Panc1 (cell line): ENCODE measurements around the gene FOXD1.
A peak's percentile ranks its signal among the peaks of the same experiment; 100 is the strongest.

ENCODE experiments used
- POLR2AphosphoS5 ChIP-seq: IDR thresholded peaks from 2 replicates; pipeline ENCODE4 v1.6.1; 2012; ENCODE audit warnings: mild to moderate bottlenecking, low read depth, low read length, moderate library complexity
- SIN3A ChIP-seq: IDR thresholded peaks from 2 replicates; pipeline ENCODE4 v1.6.1; 2012; ENCODE audit warnings: low read depth, mild to moderate bottlenecking, low read length, moderate library complexity, borderline replicate concordance; ENCODE audit not compliant: insufficient read depth
- TCF7L2 ChIP-seq: IDR thresholded peaks from 2 replicates; pipeline ENCODE4 v1.6.1; 2011; ENCODE audit warnings: mild to moderate bottlenecking, low read depth, low read length, inconsistent platforms
- TF ChIP-seq, protein P1 (sequence below): fragments of 450-650 bp; IDR thresholded peaks from 2 replicates; pipeline ENCODE4 v1.5.1; 2017; ENCODE audit warnings: mild to moderate bottlenecking
- TF ChIP-seq, protein P2 (sequence below), 2 experiments: IDR thresholded peaks; 2 replicates each; pipeline ENCODE4 v1.6.1; 2011 to 2012; ENCODE audit warnings: low read depth in 2 of 2, control low read depth in 1 of 2, low read length in 1 of 2, mild to moderate bottlenecking in 1 of 2, moderate library complexity in 1 of 2; ENCODE audit not compliant: insufficient read depth in 1 of 2

DNA sequence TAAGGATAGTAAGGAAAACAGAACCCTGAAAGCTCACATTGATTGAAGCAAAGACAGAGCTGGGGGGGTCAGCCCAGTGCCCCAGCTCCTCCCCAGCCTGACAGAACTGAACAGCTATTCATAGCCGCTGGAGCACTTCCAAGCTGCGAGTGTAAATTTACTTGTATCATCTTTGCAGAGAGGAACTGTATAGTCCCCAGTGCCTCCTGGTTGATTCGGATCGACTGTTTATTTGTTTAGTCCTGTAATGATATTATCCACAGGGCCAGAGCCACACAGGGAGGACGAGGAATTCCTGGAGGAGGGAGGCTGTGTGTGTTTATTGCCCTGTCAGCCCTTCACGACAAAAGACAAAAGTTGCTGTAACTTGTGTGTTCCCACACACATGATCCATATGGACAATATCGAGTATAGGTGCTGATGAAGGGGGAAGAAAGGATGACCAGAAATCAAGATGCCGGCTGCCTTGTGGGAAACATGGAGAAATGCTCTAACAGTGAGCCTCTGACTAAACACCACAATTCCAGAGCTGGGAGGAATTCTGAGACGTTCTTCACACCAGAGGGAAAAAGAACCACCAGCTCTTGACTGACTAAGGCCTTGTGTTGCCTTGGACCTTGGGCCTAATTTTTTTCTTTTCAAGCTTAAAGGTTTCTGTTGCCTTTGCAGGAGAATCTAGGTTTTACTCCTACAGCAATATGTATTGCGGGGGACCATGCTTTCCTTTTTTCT lies 31.1 kb downstream of the FOXD1 start:
- TF ChIP-seq, protein P1, sequence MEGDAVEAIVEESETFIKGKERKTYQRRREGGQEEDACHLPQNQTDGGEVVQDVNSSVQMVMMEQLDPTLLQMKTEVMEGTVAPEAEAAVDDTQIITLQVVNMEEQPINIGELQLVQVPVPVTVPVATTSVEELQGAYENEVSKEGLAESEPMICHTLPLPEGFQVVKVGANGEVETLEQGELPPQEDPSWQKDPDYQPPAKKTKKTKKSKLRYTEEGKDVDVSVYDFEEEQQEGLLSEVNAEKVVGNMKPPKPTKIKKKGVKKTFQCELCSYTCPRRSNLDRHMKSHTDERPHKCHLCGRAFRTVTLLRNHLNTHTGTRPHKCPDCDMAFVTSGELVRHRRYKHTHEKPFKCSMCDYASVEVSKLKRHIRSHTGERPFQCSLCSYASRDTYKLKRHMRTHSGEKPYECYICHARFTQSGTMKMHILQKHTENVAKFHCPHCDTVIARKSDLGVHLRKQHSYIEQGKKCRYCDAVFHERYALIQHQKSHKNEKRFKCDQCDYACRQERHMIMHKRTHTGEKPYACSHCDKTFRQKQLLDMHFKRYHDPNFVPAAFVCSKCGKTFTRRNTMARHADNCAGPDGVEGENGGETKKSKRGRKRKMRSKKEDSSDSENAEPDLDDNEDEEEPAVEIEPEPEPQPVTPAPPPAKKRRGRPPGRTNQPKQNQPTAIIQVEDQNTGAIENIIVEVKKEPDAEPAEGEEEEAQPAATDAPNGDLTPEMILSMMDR, result no peak
- peak; percentile 33; the same call in 1 of the 2 replicates for TF ChIP-seq TCF7L2
- TF ChIP-seq POLR2AphosphoS5, result 0 out of 2 replicates have a peak, but pooled peaks have one; percentile 19
- TF ChIP-seq SIN3A, result no peak
- TF ChIP-seq, protein P2, sequence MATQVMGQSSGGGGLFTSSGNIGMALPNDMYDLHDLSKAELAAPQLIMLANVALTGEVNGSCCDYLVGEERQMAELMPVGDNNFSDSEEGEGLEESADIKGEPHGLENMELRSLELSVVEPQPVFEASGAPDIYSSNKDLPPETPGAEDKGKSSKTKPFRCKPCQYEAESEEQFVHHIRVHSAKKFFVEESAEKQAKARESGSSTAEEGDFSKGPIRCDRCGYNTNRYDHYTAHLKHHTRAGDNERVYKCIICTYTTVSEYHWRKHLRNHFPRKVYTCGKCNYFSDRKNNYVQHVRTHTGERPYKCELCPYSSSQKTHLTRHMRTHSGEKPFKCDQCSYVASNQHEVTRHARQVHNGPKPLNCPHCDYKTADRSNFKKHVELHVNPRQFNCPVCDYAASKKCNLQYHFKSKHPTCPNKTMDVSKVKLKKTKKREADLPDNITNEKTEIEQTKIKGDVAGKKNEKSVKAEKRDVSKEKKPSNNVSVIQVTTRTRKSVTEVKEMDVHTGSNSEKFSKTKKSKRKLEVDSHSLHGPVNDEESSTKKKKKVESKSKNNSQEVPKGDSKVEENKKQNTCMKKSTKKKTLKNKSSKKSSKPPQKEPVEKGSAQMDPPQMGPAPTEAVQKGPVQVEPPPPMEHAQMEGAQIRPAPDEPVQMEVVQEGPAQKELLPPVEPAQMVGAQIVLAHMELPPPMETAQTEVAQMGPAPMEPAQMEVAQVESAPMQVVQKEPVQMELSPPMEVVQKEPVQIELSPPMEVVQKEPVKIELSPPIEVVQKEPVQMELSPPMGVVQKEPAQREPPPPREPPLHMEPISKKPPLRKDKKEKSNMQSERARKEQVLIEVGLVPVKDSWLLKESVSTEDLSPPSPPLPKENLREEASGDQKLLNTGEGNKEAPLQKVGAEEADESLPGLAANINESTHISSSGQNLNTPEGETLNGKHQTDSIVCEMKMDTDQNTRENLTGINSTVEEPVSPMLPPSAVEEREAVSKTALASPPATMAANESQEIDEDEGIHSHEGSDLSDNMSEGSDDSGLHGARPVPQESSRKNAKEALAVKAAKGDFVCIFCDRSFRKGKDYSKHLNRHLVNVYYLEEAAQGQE (IDR thresholded peaks at IDR 0.05; ENCODE audit: insufficient read depth in 1 of 2, low read depth in 2 of 2, low read length in 1 of 2), result no peak
